Cardiac septum (tissue), 1 donor: ENCODE data around the gene CLCN6. TPM values are rescaled to one million over a fixed set of nuclear protein-coding genes. Genes with fewer than 3 reads are reported as not detected.

Source experiments
- DNase-seq: peaks from one replicate; pipeline ENCODE4 v3.0.0-alpha.2; 2020; ENCODE audit warnings: low spot score
- intact Hi-C: fragments of 100-400 bp; cut with DNase I; formaldehyde crosslinking; loops from one replicate; pipeline ENCODE4 v1.14.0; 2022
- total RNA-seq: library from RNA; stranded (reverse); fragmentation: NEBNext Ultra II Directional; extraction: Animal tissue kit (Norgen Biotek cat#: 25700); gene quantifications from one replicate; pipeline ENCODE4 v1.2.1, GENCODE V29; 2021
- donor health status: DM: no; HTN: no; CAD: no.

Gene CLCN6
- total RNA-seq, 1 donor from 2014 or later, result 26.3 TPM

GRCh38 chr1:11839727-11840705 is 34.0 kb downstream of the CLCN6 start:
- DNase-seq, result no peak
- intact Hi-C loops, result loop anchor here (5.0 kb wide), 2 partner anchors 127 to 192 kb away; no protein-coding TSS in a partner anchor

GRCh38 chr1:11841245-11842153 is 35.5 kb downstream of the CLCN6 start:
- intact Hi-C loops, result loop anchor here (1.0 kb wide), 1 partner anchor 47 kb away; no protein-coding TSS in a partner anchor
- DNase-seq, result no peak

GRCh38 chr1:11842154-11843041 is 36.4 kb downstream of the CLCN6 start:
- DNase-seq, result no peak
- intact Hi-C loops, result no loop called here

GRCh38 chr1:11845641-11846335 is 39.8 kb downstream of the CLCN6 start:
- DNase-seq, result no peak
- intact Hi-C loops, result no loop called here

- intact Hi-C loops, result no loop called here
- DNase-seq, result peak; percentile 88
Measured at GRCh38 chr1:11847667-11848372, 41.8 kb downstream of the CLCN6 start, which contains the start of gene NPPA. Gene NPPA, minus strand, starts transcription at chr1:11847783. Its CDS starts 99 bp downstream, at chr1:11847684.

GRCh38 chr1:11848373-11848700 is 42.3 kb downstream of the CLCN6 start:
- intact Hi-C loops, result no loop called here
- DNase-seq, result no peak

- no peak for DNase-seq
- intact Hi-C loops, result no loop called here
Measured at GRCh38 chr1:11850156-11850555, 44.2 kb downstream of the CLCN6 start.

- no peak for DNase-seq
- intact Hi-C loops, result no loop called here
Measured at GRCh38 chr1:11851180-11851579, 45.2 kb downstream of the CLCN6 start.

- no peak for DNase-seq
- intact Hi-C loops, result no loop called here
Measured at GRCh38 chr1:11854519-11854918, 48.5 kb downstream of the CLCN6 start.

GRCh38 chr1:11855430-11855829 is 49.4 kb downstream of the CLCN6 start:
- DNase-seq, result no peak
- intact Hi-C loops, result no loop called here

DNA sequence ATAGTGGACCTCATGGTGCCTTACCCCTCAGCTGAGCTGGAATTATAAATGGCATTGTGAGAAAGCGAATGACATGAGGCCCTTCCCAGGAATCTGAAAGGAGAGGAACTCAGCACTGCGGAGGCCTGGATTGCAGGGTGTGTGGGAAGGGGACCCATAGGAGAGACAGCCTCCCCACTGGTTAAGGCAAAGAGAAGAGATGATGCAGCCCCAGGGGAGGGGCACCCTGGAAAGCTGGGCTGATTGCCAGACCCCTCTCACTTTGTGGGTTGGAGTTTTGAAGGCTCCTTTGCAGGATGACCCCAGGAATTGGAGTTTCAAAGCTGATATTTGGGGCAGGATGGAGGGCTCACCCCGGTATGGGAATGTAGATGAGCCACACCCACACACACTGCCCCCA is 50.7 kb downstream of the CLCN6 start:
- no peak for DNase-seq
- intact Hi-C loops, result no loop called here

DNA sequence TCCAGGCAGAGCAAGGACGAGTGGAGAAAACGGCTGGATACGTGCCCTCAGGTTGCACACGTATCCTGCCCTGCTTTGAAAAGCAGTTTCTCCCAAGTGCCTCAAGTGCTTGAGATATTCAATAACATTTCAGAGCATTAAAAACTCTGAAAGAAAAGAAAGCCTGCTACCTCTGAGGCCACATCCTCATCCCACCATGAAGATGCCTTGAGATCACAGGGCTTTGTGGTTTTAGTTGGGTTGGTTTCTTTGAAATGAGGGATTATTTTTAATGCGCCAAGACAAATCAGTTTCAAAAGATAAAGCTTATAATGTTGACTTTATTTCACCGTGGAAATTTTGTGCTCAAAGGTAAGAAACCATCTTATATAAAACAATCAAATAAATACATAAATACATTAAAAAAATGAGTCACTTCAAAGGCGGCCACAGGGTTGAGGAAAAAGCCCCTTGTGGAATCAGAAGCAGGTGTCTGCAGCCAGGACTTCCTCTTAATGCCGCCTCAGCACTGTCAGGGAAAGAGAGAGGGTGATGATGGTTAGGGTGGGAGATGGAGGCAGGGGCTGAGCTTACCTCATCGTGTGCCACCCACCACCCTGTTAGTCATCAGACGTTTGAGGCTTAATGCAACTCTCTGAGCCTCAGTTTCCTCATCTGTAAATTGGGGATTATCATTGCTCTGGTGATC is 51.3 kb downstream of the CLCN6 start:
- intact Hi-C loops, result no loop called here
- no peak for DNase-seq

- intact Hi-C loops, result no loop called here
- DNase-seq, result no peak
Measured at GRCh38 chr1:11858158-11858557, 52.2 kb downstream of the CLCN6 start.

GRCh38 chr1:11858613-11858967 is 52.6 kb downstream of the CLCN6 start, which contains the start of gene NPPB:
Gene NPPB, minus strand, starts transcription at chr1:11858945. Its CDS starts 112 bp downstream, at chr1:11858833.
- DNase-seq, result no peak
- intact Hi-C loops, result no loop called here

GRCh38 chr1:11858968-11859871 is 53.2 kb downstream of the CLCN6 start:
- intact Hi-C loops, result loop anchor here (1.0 kb wide), 2 partner anchors 15 to 28 kb away; no protein-coding TSS in a partner anchor
- peak; percentile 89 for DNase-seq

- intact Hi-C loops, result no loop called here
Measured at GRCh38 chr1:11860083-11860482, 54.1 kb downstream of the CLCN6 start.

More at GRCh38 chr1:11860083-11860482, 54.1 kb downstream of the CLCN6 start:
- DNase-seq, result no peak
